Lower lobe of right lung (tissue), 2 donors: Measurements from ENCODE around the gene TRIAP1. TPM values are rescaled to one million over a fixed set of nuclear protein-coding genes. Genes with fewer than 3 reads are reported as not detected.
"Not testable (repeated sequence)": the region's sequence is repeated elsewhere in the genome, so short reads cannot be mapped to it uniquely, and the experiment has no call there.

Experiments used
- ATAC-seq, 2 donors: fragments of 200-7000 bp; cut with Tn5 transposase; one replicate each; pipeline ENCODE4 v1.9.1; 2020 to 2022; ENCODE audit warnings: mild to moderate bottlenecking in 2 of 2, moderate library complexity in 2 of 2
- DNase-seq: peaks from one replicate; pipeline ENCODE4 v3.0.0-alpha.2; 2020
- H3K27ac ChIP-seq: fragments of 200-600 bp; one replicate; pipeline ENCODE4 v1.8.0; 2022
- H3K27me3 ChIP-seq: fragments of 200-600 bp; one replicate; pipeline ENCODE4 v1.8.0; 2022; ENCODE audit warnings: low read depth
- H3K36me3 ChIP-seq: fragments of 200-600 bp; one replicate; pipeline ENCODE4 v1.8.0; 2022; ENCODE audit warnings: mild to moderate bottlenecking
- H3K4me1 ChIP-seq: fragments of 200-600 bp; one replicate; pipeline ENCODE4 v1.8.0; 2022
- H3K4me3 ChIP-seq: fragments of 200-600 bp; one replicate; pipeline ENCODE4 v1.8.0; 2022; ENCODE audit warnings: mild to moderate bottlenecking
- H3K9me3 ChIP-seq: fragments of 200-600 bp; one replicate; pipeline ENCODE4 v1.8.0; 2022
- intact Hi-C: fragments of 100-400 bp; cut with DNase I; formaldehyde crosslinking; loops from one replicate; pipeline ENCODE4 v1.11.0; 2022
- total RNA-seq: library from RNA; stranded (reverse); fragmentation: NEBNext Ultra II Directional; extraction: Animal tissue kit (Norgen Biotek cat#: 25700); gene quantifications from one replicate; pipeline ENCODE4 v1.2.1, GENCODE V29; 2021
- TF ChIP-seq, protein P1 (sequence below): fragments of 200-600 bp; IDR thresholded peaks from one replicate; pipeline ENCODE4 v1.8.0; 2022; ENCODE audit warnings: antibody characterized with exemption, mild to moderate bottlenecking
- donor health status: DM: no; HTN: yes; CAD: no; lungs with severe emphysema.

TRIAP1 gene
- total RNA-seq, 1 donor from 2014 or later = 20.4 TPM

DNA sequence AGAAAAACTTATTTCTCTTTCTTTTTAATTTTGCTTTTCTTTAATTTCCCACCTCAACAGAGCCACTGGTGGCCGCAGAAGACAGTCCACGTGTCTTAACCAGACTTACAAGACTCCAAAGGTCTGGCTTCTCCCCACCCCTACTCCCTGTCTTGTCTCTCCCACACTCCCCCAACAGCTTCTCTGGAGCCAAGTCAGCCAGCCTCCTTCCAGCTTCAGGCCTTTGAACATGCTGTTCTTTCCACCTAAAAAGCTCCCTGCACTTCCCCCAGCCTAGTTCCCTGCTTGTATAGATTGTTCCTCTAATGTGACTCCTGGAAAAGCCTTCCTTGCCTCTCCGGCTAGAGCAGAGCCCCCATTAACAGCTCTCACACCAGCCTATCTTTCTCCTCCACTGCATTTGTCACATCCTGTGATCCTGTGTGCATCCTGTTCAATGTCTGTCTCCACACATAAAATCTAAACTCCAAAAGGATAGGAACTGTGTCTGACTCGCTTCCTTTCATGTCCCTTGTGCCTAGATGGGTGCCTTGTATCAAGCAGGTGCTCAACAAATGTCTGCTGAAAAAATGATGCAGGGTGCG lies 42.0 kb upstream of the TRIAP1 start:
- Histone ChIP-seq H3K9me3 (no peaks in the 10 kb centered on the region), H3K27ac (no peak overlapping the region), H3K4me1 (no peaks in the 10 kb centered on the region), H3K36me3 (peaks cover 14% of the 10 kb centered on the region), H3K27me3 (no peaks in the 10 kb centered on the region), H3K4me3 (no peak overlapping the region)
- ATAC-seq = no peak
- intact Hi-C loops = no loop called here
- TF ChIP-seq, protein P1, sequence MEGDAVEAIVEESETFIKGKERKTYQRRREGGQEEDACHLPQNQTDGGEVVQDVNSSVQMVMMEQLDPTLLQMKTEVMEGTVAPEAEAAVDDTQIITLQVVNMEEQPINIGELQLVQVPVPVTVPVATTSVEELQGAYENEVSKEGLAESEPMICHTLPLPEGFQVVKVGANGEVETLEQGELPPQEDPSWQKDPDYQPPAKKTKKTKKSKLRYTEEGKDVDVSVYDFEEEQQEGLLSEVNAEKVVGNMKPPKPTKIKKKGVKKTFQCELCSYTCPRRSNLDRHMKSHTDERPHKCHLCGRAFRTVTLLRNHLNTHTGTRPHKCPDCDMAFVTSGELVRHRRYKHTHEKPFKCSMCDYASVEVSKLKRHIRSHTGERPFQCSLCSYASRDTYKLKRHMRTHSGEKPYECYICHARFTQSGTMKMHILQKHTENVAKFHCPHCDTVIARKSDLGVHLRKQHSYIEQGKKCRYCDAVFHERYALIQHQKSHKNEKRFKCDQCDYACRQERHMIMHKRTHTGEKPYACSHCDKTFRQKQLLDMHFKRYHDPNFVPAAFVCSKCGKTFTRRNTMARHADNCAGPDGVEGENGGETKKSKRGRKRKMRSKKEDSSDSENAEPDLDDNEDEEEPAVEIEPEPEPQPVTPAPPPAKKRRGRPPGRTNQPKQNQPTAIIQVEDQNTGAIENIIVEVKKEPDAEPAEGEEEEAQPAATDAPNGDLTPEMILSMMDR = no peak
- no peak for DNase-seq

DNA sequence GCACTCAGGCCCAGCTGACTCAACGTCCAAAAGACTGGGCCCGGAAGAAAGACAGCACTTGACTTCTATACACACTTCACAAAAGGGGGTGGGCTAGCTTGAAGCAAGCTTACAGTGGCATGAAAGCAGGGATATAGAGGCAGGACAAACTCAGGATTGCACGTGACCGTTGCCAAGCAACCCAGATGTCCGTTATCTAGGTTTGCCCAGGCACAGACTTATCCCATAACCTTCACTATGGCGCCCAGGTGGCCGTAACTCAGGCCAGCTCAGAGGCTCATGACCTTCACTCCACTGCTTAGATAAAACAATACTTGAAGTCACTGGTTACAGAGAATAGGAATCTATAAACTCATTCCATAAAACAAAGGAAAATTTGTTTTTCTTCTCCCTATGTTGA lies 41.4 kb upstream of the TRIAP1 start:
- ATAC-seq, H3K27ac ChIP-seq, DNase-seq, H3K27me3 ChIP-seq, intact Hi-C loops, H3K4me1 ChIP-seq, H3K9me3 ChIP-seq, H3K4me3 ChIP-seq: not testable (repeated sequence)
- H3K36me3 ChIP-seq = peaks cover 14% of the 10 kb centered on the region

DNA sequence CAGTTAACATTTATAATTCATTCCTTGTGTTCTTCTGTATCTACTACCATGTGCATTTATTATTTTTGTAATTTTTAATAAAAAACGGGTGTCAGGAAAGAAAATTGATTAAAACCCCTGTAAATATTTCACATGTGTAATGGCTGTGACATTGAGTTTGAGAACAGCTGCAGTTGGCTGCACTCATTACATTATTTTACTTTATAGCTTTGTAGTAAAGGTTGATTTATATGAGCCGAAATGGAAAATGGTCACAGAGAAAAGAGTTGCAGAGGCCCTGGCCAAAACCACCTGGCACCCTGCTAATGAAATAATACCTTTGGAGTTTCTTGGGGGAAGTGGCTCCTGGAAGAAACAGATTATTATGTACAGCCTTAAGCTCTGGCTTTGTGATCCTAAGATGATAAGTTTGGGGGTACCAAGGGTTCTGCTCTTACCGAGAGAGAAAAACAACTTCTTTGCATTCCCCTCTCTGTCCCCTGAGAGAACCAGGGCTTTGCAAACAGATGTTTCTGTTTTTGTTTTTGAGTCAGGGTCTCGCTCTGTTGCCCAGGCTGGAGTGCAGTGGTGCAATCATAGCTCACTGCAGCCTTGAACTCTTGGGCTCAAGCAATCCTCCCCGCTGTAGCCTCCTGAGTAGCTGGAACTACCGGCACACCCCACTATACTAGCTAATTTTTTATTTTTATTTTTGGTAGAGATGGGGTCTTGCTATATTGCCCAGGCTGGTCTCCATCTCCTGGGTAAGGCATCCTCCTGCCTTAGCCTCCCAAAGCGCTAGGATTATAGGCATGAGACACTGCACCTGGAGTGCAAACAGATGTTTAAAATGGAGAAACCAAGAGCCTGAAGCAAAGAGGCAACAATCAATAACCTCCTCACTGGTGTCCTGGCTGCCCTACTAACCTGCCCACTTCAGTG lies 40.0 kb upstream of the TRIAP1 start:
- no peak overlapping the region for H3K27ac ChIP-seq
- DNase-seq (no peak), ATAC-seq (no peak)
- no peaks in the 10 kb centered on the region for H3K4me1 ChIP-seq
- no peaks in the 10 kb centered on the region for H3K9me3 ChIP-seq
- H3K27me3 ChIP-seq = no peaks in the 10 kb centered on the region
- peaks cover 7% of the 10 kb centered on the region for H3K36me3 ChIP-seq
- TF ChIP-seq, protein P1 = no peak
- H3K4me3 ChIP-seq = no peak overlapping the region
- intact Hi-C loops = no loop called here

DNA sequence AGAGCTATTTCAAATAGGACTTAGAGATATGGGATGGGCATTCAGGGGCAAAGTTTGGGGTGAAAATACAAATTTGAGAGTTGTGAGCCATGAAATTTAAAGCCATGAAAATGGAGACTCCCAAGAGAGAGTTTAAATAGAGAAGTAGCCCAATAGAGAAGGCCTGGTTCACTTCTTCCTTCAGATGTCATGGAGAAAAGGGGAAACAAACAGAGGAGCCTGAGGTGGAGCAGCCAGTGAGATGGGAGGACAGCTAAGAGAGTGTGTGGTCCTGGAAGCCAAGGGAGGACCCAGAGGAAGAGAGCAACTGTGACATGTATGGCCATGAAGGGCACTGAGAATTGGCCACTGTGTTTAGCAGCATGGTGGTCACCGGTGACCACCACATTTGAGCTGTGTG lies 37.4 kb upstream of the TRIAP1 start:
- Histone ChIP-seq H3K27ac (no peak overlapping the region), H3K27me3 (no peaks in the 10 kb centered on the region), H3K36me3 (no peaks in the 10 kb centered on the region), H3K9me3 (no peaks in the 10 kb centered on the region), H3K4me3 (no peak overlapping the region), H3K4me1 (no peaks in the 10 kb centered on the region)
- intact Hi-C loops = no loop called here
- DNase-seq = no peak
- TF ChIP-seq, protein P1 = no peak
- no peak for ATAC-seq

DNA sequence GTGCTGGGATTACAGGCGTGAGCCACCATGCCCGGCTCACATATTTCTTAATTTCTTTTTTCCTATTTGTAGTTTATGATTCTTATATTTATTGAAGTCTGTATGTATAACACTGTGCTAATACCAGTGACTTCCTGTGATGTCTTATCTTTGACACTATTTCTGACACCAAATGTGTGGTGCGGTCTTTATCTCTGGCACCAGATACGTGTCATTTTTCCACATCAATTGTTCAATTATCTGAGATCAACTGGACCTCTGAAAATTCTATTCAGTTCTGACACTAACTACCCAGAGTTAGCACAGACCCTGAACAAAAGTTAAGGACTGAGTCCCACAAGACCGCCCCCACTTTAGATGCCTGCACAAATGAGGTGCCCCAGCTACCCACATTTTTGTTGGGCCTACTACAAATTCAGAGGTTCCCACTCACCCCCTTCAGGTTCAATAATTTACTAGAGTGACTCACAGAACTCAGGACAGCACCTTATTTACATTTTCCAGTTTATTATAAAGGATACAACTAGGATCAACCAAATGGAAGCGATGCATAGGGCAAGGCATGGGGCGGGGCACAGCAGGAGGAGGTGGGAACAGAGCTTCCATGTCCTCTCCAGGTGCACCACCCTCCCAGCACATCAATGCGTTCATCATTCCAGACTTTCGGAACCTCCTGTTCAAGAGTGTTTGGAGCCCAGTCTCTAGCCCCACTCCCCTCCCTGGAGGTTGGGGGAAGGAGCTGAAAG lies 35.0 kb upstream of the TRIAP1 start:
- Histone ChIP-seq H3K27me3 (no peaks in the 10 kb centered on the region), H3K27ac (no peak overlapping the region), H3K4me1 (no peaks in the 10 kb centered on the region), H3K4me3 (no peak overlapping the region), H3K36me3 (no peaks in the 10 kb centered on the region), H3K9me3 (no peaks in the 10 kb centered on the region)
- intact Hi-C loops = no loop called here
- DNase-seq (no peak), ATAC-seq (no peak)
- TF ChIP-seq, protein P1 = no peak
